HepG2 (cell line): ENCODE data around the gene UGT1A8. TPM values are rescaled to one million over a fixed set of nuclear protein-coding genes. Genes with fewer than 3 reads are reported as not detected.
A peak's percentile ranks its signal among the peaks of the same experiment; 100 is the strongest.

Experiments used
- CBX1 ChIP-seq: IDR thresholded peaks from one replicate; pipeline ENCODE4 v1.6.1; 2016; ENCODE audit warnings: antibody characterized with exemption, low read depth
- ETV6 ChIP-seq: sonication (generic); formaldehyde crosslinking; conservative IDR thresholded peaks from 2 replicates; pipeline ENCODE4 v1.4.0; 2020; ENCODE audit warnings: missing genetic modification reagents
- FOXO4 ChIP-seq: sonication (generic); formaldehyde crosslinking; conservative IDR thresholded peaks from 2 replicates; pipeline ENCODE4 v1.8.1; 2023; ENCODE audit warnings: missing genetic modification reagents
- HBP1 ChIP-seq: IDR thresholded peaks from 2 replicates; pipeline ENCODE4 v1.6.1; 2016; ENCODE audit warnings: low read depth, control low read depth
- IKZF5 ChIP-seq: IDR thresholded peaks from 2 replicates; pipeline ENCODE4 v1.6.1; 2018; ENCODE audit warnings: missing genetic modification reagents, mild to moderate bottlenecking, missing compliant biosample characterization
- MTF2 ChIP-seq: sonication (generic); formaldehyde crosslinking; IDR thresholded peaks from 2 replicates; pipeline ENCODE4 v1.5.0; 2020; ENCODE audit warnings: missing genetic modification reagents, borderline replicate concordance
- SKI ChIP-seq: fragments of 450-650 bp; IDR thresholded peaks from one replicate; pipeline ENCODE4 v1.6.1; 2018; ENCODE audit warnings: mild to moderate bottlenecking; ENCODE audit not compliant: partially characterized antibody
- YY1 ChIP-seq: IDR thresholded peaks from 2 replicates; pipeline ENCODE4 v1.6.1; 2011; ENCODE audit warnings: low read length, low read depth, moderate library complexity, mild to moderate bottlenecking; ENCODE audit not compliant: insufficient read depth, insufficient replicate concordance
- ZNF10 ChIP-seq: sonication (generic); formaldehyde crosslinking; IDR thresholded peaks from 2 replicates; pipeline ENCODE4 v1.4.0; 2020; ENCODE audit warnings: mild to moderate bottlenecking, low read depth, missing genetic modification reagents, borderline replicate concordance
- ZNF12 ChIP-seq: sonication (generic); formaldehyde crosslinking; IDR thresholded peaks from 2 replicates; pipeline ENCODE4 v1.5.0; 2020; ENCODE audit warnings: missing genetic modification reagents
- ZNF318 ChIP-seq: sonication (generic); formaldehyde crosslinking; IDR thresholded peaks from 2 replicates; pipeline ENCODE4 v1.4.0; 2020; ENCODE audit warnings: mild to moderate bottlenecking, missing genetic modification reagents
- ZNF713 ChIP-seq: sonication (generic); formaldehyde crosslinking; IDR thresholded peaks from 2 replicates; pipeline ENCODE4 v1.4.0; 2020; ENCODE audit warnings: mild to moderate bottlenecking, missing genetic modification reagents
- ZNF788 ChIP-seq: sonication (generic); formaldehyde crosslinking; IDR thresholded peaks from 2 replicates; pipeline ENCODE4 v1.5.0; 2020; ENCODE audit warnings: mild to moderate bottlenecking, missing genetic modification reagents, borderline replicate concordance
- ZNF800 ChIP-seq: sonication (generic); formaldehyde crosslinking; IDR thresholded peaks from 2 replicates; pipeline ENCODE4 v1.4.0; 2020; ENCODE audit warnings: missing genetic modification reagents
- polyA plus RNA-seq, 8 experiments: library from polyadenylated mRNA; depleted of rRNA in 3 of 8; stranded (reverse) in 7 of 8; unstranded in 1 of 8; fragments of >200 nt; fragmentation: Illumina TruSeq in 4 of 8; extraction: Trizol in 4 of 8; gene quantifications; 2 replicates each; pipeline versions ENCODE4 v1.2.1 to v1.2.3, GENCODE V29; 2011 to 2016; ENCODE audit warnings: low read depth in 4 of 8, missing spikeins in 1 of 8, mixed read lengths in 1 of 8; ENCODE audit not compliant: insufficient read depth in 1 of 8
- total RNA-seq, 5 experiments: library from RNA; depleted of rRNA; stranded (reverse); fragments of >200 nt; fragmentation: Illumina TruSeq; extraction: Trizol; gene quantifications; 2 replicates each; pipeline ENCODE4 v1.2.3, GENCODE V29; 2016; ENCODE audit warnings: low read depth in 1 of 5

Gene UGT1A8
- total and polyA plus RNA-seq, 2 of the 13 experiments (the other 11 are each of a cell fraction or from before 2014, with no cell fraction given): not detected

GRCh38 chr2:233745073-233745755 is 127.8 kb downstream of the UGT1A8 start (continued):
- TF ChIP-seq ZNF10 (CRISPR knock-in tag): no peak
- peak; percentile 98 for TF ChIP-seq SKI
- peak; percentile 74 for TF ChIP-seq ZNF12
- TF ChIP-seq HBP1 (CRISPR knock-in tag): peak; percentile 83; the same call in 1 of the 2 replicates
- TF ChIP-seq ZNF713 (CRISPR knock-in tag): no peak
- TF ChIP-seq ETV6 (CRISPR knock-in tag): no peak
- TF ChIP-seq ZNF800 (CRISPR knock-in tag): no peak; the same call in 1 of the 2 replicates
- TF ChIP-seq IKZF5 (CRISPR knock-in tag): peak; percentile 89
- TF ChIP-seq CBX1: no peak
- TF ChIP-seq YY1: no peak
- TF ChIP-seq ZNF318 (CRISPR knock-in tag): no peak
- TF ChIP-seq ZNF788: peak; percentile 76; the same call in 1 of the 2 replicates
- 0 out of 2 replicates have a peak, but pooled peaks have one; percentile 40 for TF ChIP-seq MTF2 (CRISPR knock-in tag)
- TF ChIP-seq FOXO4 (CRISPR knock-in tag): no peak
